T47D (cell line): ENCODE data around the gene SUPT5H.

Source experiments
- DNase-seq, 2 experiments: peaks; one replicate each; pipeline versions ENCODE4 v3.0.0 to v3.0.0-alpha.2; 2011 to 2012; ENCODE audit warnings: low read depth in 1 of 2, low spot score in 1 of 2
- JUND ChIP-seq: IDR thresholded peaks from 2 replicates; pipeline ENCODE4 v1.6.1; 2012; ENCODE audit warnings: low read depth
- in situ Hi-C: cut with HindIII; loops from 2 replicates; pipeline ENCODE4 v1.10.0; 2016; ENCODE audit warnings: low sequenced_read_pairs, low pct_unique_long_range_greater_than_20kb

The SUPT5H gene

DNA sequence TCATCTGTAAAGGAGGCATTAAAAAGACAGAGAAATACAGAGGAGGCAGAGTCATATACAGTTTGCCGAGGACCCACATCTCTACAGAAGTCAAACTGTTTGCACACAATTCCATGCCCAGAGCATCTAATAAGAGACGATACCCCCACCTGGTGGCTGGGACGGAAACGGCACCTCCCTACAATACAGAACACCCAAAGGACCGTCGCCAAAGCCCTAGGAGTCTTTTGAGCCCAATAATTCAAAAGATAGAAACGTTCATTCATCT is 33.6 kb upstream of the SUPT5H start:
- in situ Hi-C loops: no loop called here
- DNase-seq: peak; percentile 61 to 91
- no peak for TF ChIP-seq JUND

DNA sequence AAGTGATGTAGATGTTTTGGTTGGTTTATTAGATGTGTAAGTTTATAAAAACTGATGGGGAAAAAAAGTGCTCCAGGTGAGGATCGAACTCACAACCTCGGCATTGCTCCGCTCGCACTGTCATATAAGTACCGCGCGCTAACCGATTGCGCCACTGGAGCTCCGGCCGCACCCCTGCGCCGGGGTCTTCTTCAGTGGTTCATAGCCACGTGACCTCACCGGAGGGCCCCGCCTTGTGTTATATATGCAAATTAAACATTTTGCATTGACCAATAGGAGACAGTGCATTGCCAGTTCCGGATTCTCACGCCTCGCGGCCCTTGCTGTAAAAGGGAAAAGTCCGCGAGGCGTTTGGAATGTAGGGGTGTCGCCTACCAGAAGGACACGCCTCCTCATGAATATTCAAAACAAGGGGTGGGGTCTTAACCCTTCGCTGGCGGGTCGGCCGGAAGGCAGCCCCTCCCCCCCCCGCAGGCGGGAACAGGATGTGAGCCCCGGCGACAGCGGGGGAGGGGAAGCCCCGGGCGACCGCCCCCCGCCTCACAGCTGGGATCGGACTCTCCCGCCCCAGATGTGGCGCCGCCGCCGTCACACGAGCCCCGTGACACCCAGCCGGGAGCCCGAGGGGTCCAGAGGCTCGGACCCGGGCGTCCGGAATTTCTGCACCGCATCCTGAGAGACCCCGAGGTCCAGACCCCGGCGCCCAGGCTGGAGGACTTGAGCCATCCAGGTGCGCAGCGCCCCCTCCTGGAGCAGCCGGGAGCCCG is 33.1 kb upstream of the SUPT5H start, which contains the start of gene PLEKHG2:
TSS of gene PLEKHG2 (plus strand) at position 570 of the 767 bp plus-strand sequence. CDS start 1,418 bp downstream, outside the sequence.
- in situ Hi-C loops: no loop called here
- peak; percentile 91 to 99 for DNase-seq
- TF ChIP-seq JUND: 0 out of 2 replicates have a peak, but pooled peaks have one; percentile 17

GRCh38 chr19:39412867-39413271 is 32.5 kb upstream of the SUPT5H start:
- no peak for TF ChIP-seq JUND
- DNase-seq: no peak
- in situ Hi-C loops: no loop called here

DNA sequence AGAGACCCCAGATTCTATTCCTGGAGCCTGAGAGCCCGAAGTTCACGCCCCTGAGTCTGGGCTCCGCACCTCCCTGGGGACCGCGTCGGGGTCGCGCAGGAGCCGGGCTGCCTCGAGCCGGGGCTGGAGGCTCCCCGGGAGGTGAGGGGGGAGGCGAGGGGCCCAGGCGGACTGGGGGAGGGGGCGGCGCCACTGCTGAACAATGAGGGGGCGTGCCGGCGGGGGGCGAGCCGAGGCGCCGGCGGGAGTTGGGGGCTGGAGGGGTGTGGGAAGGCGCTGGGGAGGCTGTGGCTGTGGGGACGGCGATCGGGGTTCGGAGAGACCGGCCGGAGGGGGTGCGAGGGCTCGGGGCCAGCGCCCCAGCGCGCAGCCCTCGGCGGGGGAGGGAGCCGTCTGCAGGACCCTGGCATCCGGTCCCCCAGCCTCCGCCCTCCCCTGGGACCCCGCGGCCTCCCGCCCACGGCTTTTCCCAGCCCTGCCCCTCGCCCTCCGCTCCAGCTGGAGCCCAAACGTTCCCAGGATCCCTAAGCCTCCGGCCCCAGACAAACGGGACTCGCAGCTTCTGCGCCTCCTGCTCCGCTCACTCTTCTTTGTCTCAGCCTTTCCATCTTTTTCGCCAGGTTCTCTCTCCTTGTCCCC is 32.0 kb upstream of the SUPT5H start:
- in situ Hi-C loops: no loop called here
- TF ChIP-seq JUND: no peak
- peak in 1 of 2 experiments; percentile 48 for DNase-seq

GRCh38 chr19:39413911-39414608 is 31.3 kb upstream of the SUPT5H start:
- DNase-seq: no peak
- no peak for TF ChIP-seq JUND
- in situ Hi-C loops: no loop called here

DNA sequence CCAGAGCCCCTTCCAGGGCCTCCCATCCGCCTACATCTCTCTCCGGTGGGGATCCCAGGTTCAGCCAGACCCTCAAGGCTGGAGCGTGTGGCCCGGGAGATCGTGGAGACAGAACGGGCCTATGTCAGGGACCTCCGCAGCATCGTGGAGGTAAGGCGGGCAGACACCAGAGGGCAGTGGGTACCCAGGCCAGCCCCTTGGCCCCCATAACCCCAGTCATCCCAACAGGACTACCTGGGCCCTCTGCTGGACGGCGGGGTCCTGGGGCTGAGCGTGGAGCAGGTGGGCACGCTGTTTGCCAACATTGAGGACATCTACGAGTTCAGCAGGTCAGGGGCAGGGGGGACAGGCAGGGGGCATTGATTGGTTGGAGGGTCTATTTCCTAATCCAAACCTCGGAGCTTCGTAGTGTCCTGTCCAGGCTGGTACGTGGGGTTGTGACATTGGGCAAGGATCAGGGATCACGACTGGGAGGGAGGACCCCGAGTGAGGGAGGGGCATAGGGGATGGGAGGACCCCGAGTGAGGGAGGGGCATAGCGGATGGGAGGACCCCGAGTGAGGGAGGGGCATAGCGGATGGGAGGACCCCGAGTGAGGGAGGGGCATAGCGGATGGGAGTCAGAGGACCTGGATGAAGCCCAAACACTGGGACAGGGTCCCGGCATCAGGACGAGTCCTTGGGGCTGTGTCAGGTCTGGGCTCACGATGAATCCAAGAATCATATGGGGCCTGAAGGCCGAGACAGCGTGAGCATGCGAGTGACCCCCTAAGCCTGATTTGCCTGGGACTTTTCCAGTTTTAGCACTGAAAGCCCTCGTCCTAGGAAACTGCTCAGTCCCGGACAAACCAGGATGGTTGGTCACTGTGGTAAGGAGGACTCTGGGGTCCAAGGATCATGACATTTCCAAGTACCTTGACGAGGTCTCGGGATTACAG is 30.0 kb upstream of the SUPT5H start:
- DNase-seq: no peak
- TF ChIP-seq JUND: no peak
- in situ Hi-C loops: no loop called here

- in situ Hi-C loops: no loop called here
- TF ChIP-seq JUND: no peak
- DNase-seq: no peak
Measured at GRCh38 chr19:39416152-39417120, 28.9 kb upstream of the SUPT5H start.

DNA sequence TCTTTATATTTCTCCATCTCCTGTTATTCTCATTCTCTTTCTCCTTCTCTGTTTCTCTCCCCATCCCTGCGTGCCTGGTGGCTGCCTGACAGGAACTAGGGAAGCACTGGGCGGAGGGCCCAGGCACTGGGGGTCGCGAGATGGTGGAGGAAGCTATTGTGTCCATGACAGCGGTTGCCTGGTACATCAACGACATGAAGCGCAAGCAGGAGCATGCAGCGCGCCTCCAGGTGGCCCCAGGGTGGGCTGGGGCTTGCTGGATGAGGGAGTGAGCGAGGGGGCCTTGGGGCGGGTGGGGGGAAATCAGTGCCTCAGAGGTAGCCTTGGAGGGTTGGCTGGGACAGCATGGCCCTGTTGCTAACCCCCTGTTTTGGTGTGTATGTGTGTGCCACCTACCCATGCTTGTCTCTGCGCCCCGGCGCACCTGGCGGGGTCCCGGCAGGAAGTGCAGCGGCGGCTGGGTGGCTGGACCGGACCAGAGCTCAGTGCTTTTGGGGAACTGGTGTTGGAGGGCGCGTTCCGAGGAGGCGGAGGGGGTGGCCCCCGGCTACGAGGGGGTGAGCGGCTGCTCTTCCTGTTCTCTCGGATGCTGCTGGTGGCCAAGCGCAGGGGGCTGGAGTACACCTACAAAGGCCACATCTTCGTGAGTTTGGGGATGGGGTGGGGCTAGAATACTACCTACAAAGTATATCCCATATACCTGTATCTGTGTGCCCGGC is 27.8 kb upstream of the SUPT5H start:
- TF ChIP-seq JUND: no peak
- no peak for DNase-seq
- in situ Hi-C loops: no loop called here

- in situ Hi-C loops: no loop called here
- TF ChIP-seq JUND: no peak
Measured at GRCh38 chr19:39419003-39419402, 26.4 kb upstream of the SUPT5H start.

GRCh38 chr19:39420769-39421168 is 24.6 kb upstream of the SUPT5H start:
- no peak for DNase-seq
- in situ Hi-C loops: no loop called here
- no peak for TF ChIP-seq JUND

More at GRCh38 chr19:39419003-39419402, 26.4 kb upstream of the SUPT5H start:
- DNase-seq: no peak

GRCh38 chr19:39422020-39422419 is 23.4 kb upstream of the SUPT5H start:
- in situ Hi-C loops: no loop called here
- DNase-seq: no peak
- TF ChIP-seq JUND: no peak
